ENCODE data around the gene USP44.
"Not testable (repeated sequence)": the region's sequence is repeated elsewhere in the genome, so short reads cannot be mapped to it uniquely, and the experiment has no call there.

DNA sequence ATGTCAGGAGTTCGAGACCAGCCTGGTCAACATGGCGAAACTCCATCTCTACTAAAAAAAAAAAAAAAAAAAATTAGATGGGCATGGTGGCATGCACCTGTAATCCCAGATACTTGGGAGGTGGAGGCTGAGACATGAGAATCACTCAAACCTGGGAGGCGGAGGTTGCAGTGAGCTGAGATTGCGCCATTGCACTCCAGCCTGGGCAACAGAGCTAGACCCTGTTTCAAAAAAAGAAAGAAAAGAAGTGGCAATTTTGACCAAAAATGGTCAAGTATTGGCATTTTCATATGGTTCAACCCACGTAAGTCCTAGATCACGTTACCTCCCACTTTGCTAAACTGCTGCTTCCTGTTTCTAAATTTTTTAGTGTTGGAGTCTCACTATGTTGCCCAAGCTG, 68.7 kb downstream of the USP44 start:
- TF ChIP-seq NFIC (IDR thresholded peaks at IDR 0.05; ENCODE audit: borderline replicate concordance); SIN3A (IDR thresholded peaks at IDR 0.05; ENCODE audit: borderline replicate concordance, low read depth, low read length); FOSL2 (IDR thresholded peaks at IDR 0.05; ENCODE audit: borderline replicate concordance, low read depth): not testable (repeated sequence)
- TF ChIP-seq, protein P1, sequence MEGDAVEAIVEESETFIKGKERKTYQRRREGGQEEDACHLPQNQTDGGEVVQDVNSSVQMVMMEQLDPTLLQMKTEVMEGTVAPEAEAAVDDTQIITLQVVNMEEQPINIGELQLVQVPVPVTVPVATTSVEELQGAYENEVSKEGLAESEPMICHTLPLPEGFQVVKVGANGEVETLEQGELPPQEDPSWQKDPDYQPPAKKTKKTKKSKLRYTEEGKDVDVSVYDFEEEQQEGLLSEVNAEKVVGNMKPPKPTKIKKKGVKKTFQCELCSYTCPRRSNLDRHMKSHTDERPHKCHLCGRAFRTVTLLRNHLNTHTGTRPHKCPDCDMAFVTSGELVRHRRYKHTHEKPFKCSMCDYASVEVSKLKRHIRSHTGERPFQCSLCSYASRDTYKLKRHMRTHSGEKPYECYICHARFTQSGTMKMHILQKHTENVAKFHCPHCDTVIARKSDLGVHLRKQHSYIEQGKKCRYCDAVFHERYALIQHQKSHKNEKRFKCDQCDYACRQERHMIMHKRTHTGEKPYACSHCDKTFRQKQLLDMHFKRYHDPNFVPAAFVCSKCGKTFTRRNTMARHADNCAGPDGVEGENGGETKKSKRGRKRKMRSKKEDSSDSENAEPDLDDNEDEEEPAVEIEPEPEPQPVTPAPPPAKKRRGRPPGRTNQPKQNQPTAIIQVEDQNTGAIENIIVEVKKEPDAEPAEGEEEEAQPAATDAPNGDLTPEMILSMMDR (IDR thresholded peaks at IDR 0.05) = not testable (repeated sequence)
- TF ChIP-seq, protein P2, sequence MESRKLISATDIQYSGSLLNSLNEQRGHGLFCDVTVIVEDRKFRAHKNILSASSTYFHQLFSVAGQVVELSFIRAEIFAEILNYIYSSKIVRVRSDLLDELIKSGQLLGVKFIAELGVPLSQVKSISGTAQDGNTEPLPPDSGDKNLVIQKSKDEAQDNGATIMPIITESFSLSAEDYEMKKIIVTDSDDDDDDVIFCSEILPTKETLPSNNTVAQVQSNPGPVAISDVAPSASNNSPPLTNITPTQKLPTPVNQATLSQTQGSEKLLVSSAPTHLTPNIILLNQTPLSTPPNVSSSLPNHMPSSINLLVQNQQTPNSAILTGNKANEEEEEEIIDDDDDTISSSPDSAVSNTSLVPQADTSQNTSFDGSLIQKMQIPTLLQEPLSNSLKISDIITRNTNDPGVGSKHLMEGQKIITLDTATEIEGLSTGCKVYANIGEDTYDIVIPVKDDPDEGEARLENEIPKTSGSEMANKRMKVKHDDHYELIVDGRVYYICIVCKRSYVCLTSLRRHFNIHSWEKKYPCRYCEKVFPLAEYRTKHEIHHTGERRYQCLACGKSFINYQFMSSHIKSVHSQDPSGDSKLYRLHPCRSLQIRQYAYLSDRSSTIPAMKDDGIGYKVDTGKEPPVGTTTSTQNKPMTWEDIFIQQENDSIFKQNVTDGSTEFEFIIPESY (IDR thresholded peaks at IDR 0.05; ENCODE audit: borderline replicate concordance, low read depth) = not testable (repeated sequence)
- TF ChIP-seq, protein P3, sequence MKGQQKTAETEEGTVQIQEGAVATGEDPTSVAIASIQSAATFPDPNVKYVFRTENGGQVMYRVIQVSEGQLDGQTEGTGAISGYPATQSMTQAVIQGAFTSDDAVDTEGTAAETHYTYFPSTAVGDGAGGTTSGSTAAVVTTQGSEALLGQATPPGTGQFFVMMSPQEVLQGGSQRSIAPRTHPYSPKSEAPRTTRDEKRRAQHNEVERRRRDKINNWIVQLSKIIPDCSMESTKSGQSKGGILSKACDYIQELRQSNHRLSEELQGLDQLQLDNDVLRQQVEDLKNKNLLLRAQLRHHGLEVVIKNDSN (IDR thresholded peaks at IDR 0.05; ENCODE audit: borderline replicate concordance, low read depth) = not testable (repeated sequence)
